Epithelial cell of esophagus (primary cell): ENCODE measurements around the gene GNG7.
"Not testable (repeated sequence)": the region's sequence is repeated elsewhere in the genome, so short reads cannot be mapped to it uniquely, and the experiment has no call there.

Experiments
- DNase-seq: peaks from one replicate; pipeline ENCODE4 v3.0.0; 2010; ENCODE audit warnings: low read depth
- H3K4me3 ChIP-seq: 2 replicates; pipeline ENCODE4 v1.5.1; 2011; ENCODE audit warnings: mild to moderate bottlenecking, low read length, control low read depth
- TF ChIP-seq, protein P1 (sequence below): IDR thresholded peaks from 2 replicates; pipeline ENCODE4 v1.5.1; 2011; ENCODE audit warnings: low read depth, mild to moderate bottlenecking, low read length, control low read depth, inconsistent platforms; ENCODE audit not compliant: insufficient read depth; ENCODE audit errors: missing control alignments

GNG7 gene

GRCh38 chr19:2716722-2717637 lies 14.5 kb upstream of the GNG7 start:
- TF ChIP-seq, protein P1, sequence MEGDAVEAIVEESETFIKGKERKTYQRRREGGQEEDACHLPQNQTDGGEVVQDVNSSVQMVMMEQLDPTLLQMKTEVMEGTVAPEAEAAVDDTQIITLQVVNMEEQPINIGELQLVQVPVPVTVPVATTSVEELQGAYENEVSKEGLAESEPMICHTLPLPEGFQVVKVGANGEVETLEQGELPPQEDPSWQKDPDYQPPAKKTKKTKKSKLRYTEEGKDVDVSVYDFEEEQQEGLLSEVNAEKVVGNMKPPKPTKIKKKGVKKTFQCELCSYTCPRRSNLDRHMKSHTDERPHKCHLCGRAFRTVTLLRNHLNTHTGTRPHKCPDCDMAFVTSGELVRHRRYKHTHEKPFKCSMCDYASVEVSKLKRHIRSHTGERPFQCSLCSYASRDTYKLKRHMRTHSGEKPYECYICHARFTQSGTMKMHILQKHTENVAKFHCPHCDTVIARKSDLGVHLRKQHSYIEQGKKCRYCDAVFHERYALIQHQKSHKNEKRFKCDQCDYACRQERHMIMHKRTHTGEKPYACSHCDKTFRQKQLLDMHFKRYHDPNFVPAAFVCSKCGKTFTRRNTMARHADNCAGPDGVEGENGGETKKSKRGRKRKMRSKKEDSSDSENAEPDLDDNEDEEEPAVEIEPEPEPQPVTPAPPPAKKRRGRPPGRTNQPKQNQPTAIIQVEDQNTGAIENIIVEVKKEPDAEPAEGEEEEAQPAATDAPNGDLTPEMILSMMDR, result no peak
- DNase-seq, result no peak
- no peak overlapping the region for H3K4me3 ChIP-seq

GRCh38 chr19:2716275-2716650 lies 13.8 kb upstream of the GNG7 start:
- TF ChIP-seq, protein P1, result no peak
- DNase-seq, result no peak
- H3K4me3 ChIP-seq, result no peak overlapping the region

- H3K4me3 ChIP-seq, result no peak overlapping the region
- TF ChIP-seq, protein P1, result no peak
Observed at GRCh38 chr19:2715470-2716274, 13.2 kb upstream of the GNG7 start.

GRCh38 chr19:2714531-2715269 lies 12.2 kb upstream of the GNG7 start:
- TF ChIP-seq, protein P1, result no peak
- DNase-seq, result no peak
- no peak overlapping the region for H3K4me3 ChIP-seq

More at GRCh38 chr19:2715470-2716274, 13.2 kb upstream of the GNG7 start:
- DNase-seq, result no peak

DNA sequence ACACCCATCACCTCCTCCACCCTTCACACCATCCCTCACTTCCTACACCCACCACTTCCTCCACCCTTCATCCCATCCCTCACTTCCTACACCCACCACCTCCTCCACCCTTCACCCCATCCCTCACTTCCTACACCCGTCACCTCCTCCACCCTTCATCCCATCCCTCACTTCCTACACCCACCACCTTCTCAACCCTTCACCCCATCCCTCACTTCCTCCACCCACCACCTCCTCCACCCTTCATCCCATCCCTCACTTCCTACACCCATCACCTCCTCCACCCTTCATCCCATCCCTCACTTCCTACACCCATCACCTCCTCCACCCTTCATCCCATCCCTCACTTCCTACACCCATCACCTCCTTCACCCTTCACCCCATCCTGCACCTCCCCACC lies 11.6 kb upstream of the GNG7 start:
- H3K4me3 ChIP-seq, DNase-seq: not testable (repeated sequence)

- H3K4me3 ChIP-seq, DNase-seq: not testable (repeated sequence)
Observed at GRCh38 chr19:2713170-2713569, 10.7 kb upstream of the GNG7 start.

DNA sequence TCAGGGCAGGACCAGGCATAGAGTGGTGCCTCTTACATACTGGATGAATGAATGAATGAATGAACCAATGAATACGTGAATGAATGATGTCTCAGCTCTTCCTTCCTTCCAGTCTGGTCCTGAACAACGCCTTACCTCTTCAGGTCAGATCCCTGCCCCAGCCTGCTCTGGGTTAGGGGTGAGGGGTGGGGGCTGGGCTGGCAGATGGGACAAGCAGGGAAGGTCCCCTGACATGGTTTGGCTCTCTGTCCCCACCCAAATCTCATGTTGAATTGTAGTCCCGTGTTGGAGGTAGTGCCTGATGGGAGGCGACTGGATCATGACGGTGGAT lies 9.3 kb upstream of the GNG7 start:
- TF ChIP-seq, protein P1, result no peak
- DNase-seq, result no peak
- no peak overlapping the region for H3K4me3 ChIP-seq
